ENCODE measurements around the gene PRUNE2.

PRUNE2 gene

GRCh38 chr9:76620996-76621395, 284.9 kb downstream of the PRUNE2 start:
- DNase-seq: no peak
- no peak for TF ChIP-seq CTCF (IDR thresholded peaks at IDR 0.05)
- intact Hi-C loops (cut with DNase I; ENCODE audit: low total_unique reads): no loop called here
- Histone ChIP-seq H3K27ac (no peak overlapping the region), H3K4me3 (no peak overlapping the region), H3K27me3 (no peaks in the 10 kb centered on the region), H3K36me3 (peaks cover 15 to 21% (median 18%) of the 10 kb centered on the region in 3 donors), H3K9me3 (no peaks in the 10 kb centered on the region), H3K4me1 (peaks cover 0 to 42% (median 26%) of the 10 kb centered on the region in 4 donors)

GRCh38 chr9:76620581-76620980, 285.3 kb downstream of the PRUNE2 start:
- no peak for TF ChIP-seq CTCF (IDR thresholded peaks at IDR 0.05)
- intact Hi-C loops (cut with DNase I; ENCODE audit: low total_unique reads): no loop called here
- Histone ChIP-seq H3K4me1 (peaks cover 0 to 42% (median 26%) of the 10 kb centered on the region in 4 donors), H3K9me3 (no peaks in the 10 kb centered on the region), H3K27ac (no peak overlapping the region), H3K36me3 (peaks cover 11 to 18% (median 14%) of the 10 kb centered on the region in 3 donors), H3K4me3 (no peak overlapping the region), H3K27me3 (no peaks in the 10 kb centered on the region)
- DNase-seq: no peak

GRCh38 chr9:76619640-76620039, 286.3 kb downstream of the PRUNE2 start:
- DNase-seq: no peak
- intact Hi-C loops (cut with DNase I; ENCODE audit: low total_unique reads): no loop called here
- H3K27ac ChIP-seq: peak overlapping the region in 1 of 2 donors; percentile 7

GRCh38 chr9:76619197-76619596, 286.7 kb downstream of the PRUNE2 start:
- TF ChIP-seq CTCF (IDR thresholded peaks at IDR 0.05): no peak
- Histone ChIP-seq H3K36me3 (peaks cover 2 to 6% (median 3%) of the 10 kb centered on the region in 3 donors), H3K27ac (peak overlapping the region in 1 of 2 donors; percentile 7), H3K4me1 (peaks cover 0 to 42% (median 26%) of the 10 kb centered on the region in 4 donors), H3K9me3 (no peaks in the 10 kb centered on the region), H3K4me3 (no peak overlapping the region), H3K27me3 (no peaks in the 10 kb centered on the region)
- intact Hi-C loops (cut with DNase I; ENCODE audit: low total_unique reads): no loop called here
- no peak for DNase-seq

More at GRCh38 chr9:76619640-76620039, 286.3 kb downstream of the PRUNE2 start:
- TF ChIP-seq CTCF (IDR thresholded peaks at IDR 0.05): no peak
- Histone ChIP-seq H3K4me3 (no peak overlapping the region), H3K36me3 (peaks cover 5 to 10% (median 7%) of the 10 kb centered on the region in 3 donors), H3K27me3 (no peaks in the 10 kb centered on the region), H3K4me1 (peaks cover 0 to 42% (median 26%) of the 10 kb centered on the region in 4 donors), H3K9me3 (no peaks in the 10 kb centered on the region)

GRCh38 chr9:76618762-76619161, 287.2 kb downstream of the PRUNE2 start:
- no peaks in the 10 kb centered on the region for H3K9me3 ChIP-seq
- peak overlapping the region in 1 of 2 donors; percentile 7 for H3K27ac ChIP-seq
- intact Hi-C loops (cut with DNase I; ENCODE audit: low total_unique reads): no loop called here
- peaks cover 4 to 10% (median 7%) of the 10 kb centered on the region in 3 donors for H3K36me3 ChIP-seq
- peaks cover 0 to 42% (median 26%) of the 10 kb centered on the region in 4 donors for H3K4me1 ChIP-seq
- no peak overlapping the region for H3K4me3 ChIP-seq
- no peak for DNase-seq
- no peak for TF ChIP-seq CTCF (IDR thresholded peaks at IDR 0.05)
- no peaks in the 10 kb centered on the region for H3K27me3 ChIP-seq
